HepG2 (cell line): Measurements from ENCODE around the gene AP3M1. TPM values are rescaled to one million over a fixed set of nuclear protein-coding genes. Genes with fewer than 3 reads are reported as not detected.

Source experiments
- ATAC-seq: fragments of 200-7000 bp; cut with Tn5 transposase; 3 replicates; pipeline ENCODE4 v1.9.1; 2020; ENCODE audit warnings: mild to moderate bottlenecking, moderate library complexity
- BruUV-seq: library from RNA; stranded (reverse); fragments of 400-500 nt; replicated peaks from 2 replicates; lab custom pipeline; 2021; lab: Mats Ljungman, UMichigan
- CTCF ChIA-PET: fragments of 300-600 bp; formaldehyde crosslinking; extraction: SDS; loops from one replicate; lab custom pipeline; 2021; ENCODE audit warnings: low total read pairs, inconsistent platforms, low intra/inter-chr PET ratio; lab: Yijun Ruan, JAX
- POLR2A ChIA-PET: fragments of 350-600 bp; sonication (Branson Sonifier 250); formaldehyde crosslinking; loops from one replicate; lab custom pipeline; 2020; ENCODE audit warnings: antibody characterized with exemption, inconsistent platforms; lab: Yijun Ruan, JAX
- DNase-seq: peaks from one replicate; pipeline ENCODE4 v3.0.0-alpha.2; 2015; ENCODE audit warnings: low spot score
- FAIRE-seq: peaks from 3 replicates; lab custom pipeline; 2011; peaks lifted over from hg19 to GRCh38; lab: Jason Lieb, UNC
- H2AFZ ChIP-seq: one replicate; pipeline ENCODE4 v1.6.1; 2011; ENCODE audit warnings: low read length, inconsistent platforms
- H3K27ac ChIP-seq: fragments of 300-600 bp; 3 replicates; pipeline ENCODE4 v1.8.0; 2011; ENCODE audit warnings: mixed run types, mild to moderate bottlenecking, mixed read lengths, low read length, inconsistent platforms; ENCODE audit not compliant: insufficient read depth; ENCODE audit errors: extremely low read length
- H3K27me3 ChIP-seq, 2 experiments: fragments of 200-600 bp in 1 of 2; 2 replicates in 1 of 2; 3 replicates in 1 of 2; pipeline versions ENCODE4 v1.6.0 to v1.8.0; 2011; ENCODE audit warnings: low read length in 2 of 2, mild to moderate bottlenecking in 2 of 2, moderate library complexity in 2 of 2, inconsistent platforms in 1 of 2; ENCODE audit not compliant: insufficient read depth in 2 of 2, control insufficient read depth in 1 of 2
- H3K36me3 ChIP-seq, 2 experiments: fragments of 200-600 bp in 1 of 2; replicated peaks in 1 of 2; 2 replicates in 1 of 2; 3 replicates in 1 of 2; pipeline versions ENCODE4 v1.5.1 to v1.8.0; 2011; ENCODE audit warnings: low read length in 2 of 2, inconsistent platforms in 1 of 2; ENCODE audit not compliant: insufficient read depth in 2 of 2, control insufficient read depth in 1 of 2
- H3K4me1 ChIP-seq: 2 replicates; pipeline ENCODE4 v1.5.1; 2012; ENCODE audit warnings: low read length, inconsistent platforms; ENCODE audit not compliant: insufficient read depth
- H3K4me2 ChIP-seq: 2 replicates; pipeline ENCODE4 v1.6.0; 2011; ENCODE audit warnings: low read depth, low read length, inconsistent platforms
- H3K4me3 ChIP-seq, 3 experiments: fragments of 200-600 bp in 1 of 3; sonication (generic), shearing (Covaris generic) in 1 of 3; replicated peaks in 1 of 3; 2 replicates each; pipeline ENCODE4 v1.5.1; 2011 to 2016; ENCODE audit warnings: low read length in 3 of 3, inconsistent platforms in 2 of 3, low read depth in 2 of 3, mild to moderate bottlenecking in 2 of 3, control low read depth in 1 of 3, mixed read lengths in 1 of 3; ENCODE audit not compliant: insufficient read depth in 1 of 3
- H3K79me2 ChIP-seq: one replicate; pipeline ENCODE4 v1.6.1; 2011; ENCODE audit warnings: low read length, inconsistent platforms; ENCODE audit not compliant: insufficient read depth
- H3K9ac ChIP-seq: 2 replicates; pipeline ENCODE4 v1.6.0; 2011; ENCODE audit warnings: mild to moderate bottlenecking, low read depth, low read length, inconsistent platforms; ENCODE audit not compliant: insufficient read depth
- H3K9me3 ChIP-seq: 2 replicates; pipeline ENCODE4 v1.5.1; 2012; ENCODE audit warnings: mild to moderate bottlenecking, low read length
- H4K20me1 ChIP-seq: 2 replicates; pipeline ENCODE4 v1.6.0; 2011; ENCODE audit warnings: inconsistent platforms, mild to moderate bottlenecking, low read length, moderate library complexity; ENCODE audit not compliant: insufficient read depth
- CREB1 ChIP-seq, 2 experiments: fragments of 450-650 bp in 1 of 2; IDR thresholded peaks; 2 replicates each; pipeline ENCODE4 v1.6.1; 2016 to 2017; ENCODE audit warnings: control low read depth in 1 of 2, mild to moderate bottlenecking in 1 of 2, missing compliant biosample characterization in 1 of 2, missing genetic modification characterization in 1 of 2
- KLF16 ChIP-seq, 2 experiments: sonication (generic) in 1 of 2; formaldehyde crosslinking in 1 of 2; IDR thresholded peaks; 2 replicates each; pipeline versions ENCODE4 v1.6.1 to v1.8.0; 2016 to 2023; ENCODE audit warnings: missing genetic modification reagents in 2 of 2, missing compliant biosample characterization in 1 of 2
- PRMT3 ChIP-seq: sonication (generic); formaldehyde crosslinking; IDR thresholded peaks from 2 replicates; pipeline ENCODE4 v1.8.1; 2022; ENCODE audit warnings: low read depth, mild to moderate bottlenecking, moderate library complexity, missing genetic modification reagents, borderline replicate concordance
- TCF7L2 ChIP-seq: IDR thresholded peaks from 2 replicates; pipeline ENCODE4 v1.6.1; 2011; ENCODE audit warnings: mild to moderate bottlenecking, low read depth, low read length, moderate library complexity
- ZFAT ChIP-seq: sonication (generic); formaldehyde crosslinking; conservative IDR thresholded peaks from 2 replicates; pipeline ENCODE4 v1.8.1; 2023; ENCODE audit warnings: missing genetic modification reagents, inconsistent platforms
- ZNF703 ChIP-seq: sonication (generic); formaldehyde crosslinking; IDR thresholded peaks from 2 replicates; pipeline ENCODE4 v1.5.1; 2020; ENCODE audit warnings: missing genetic modification reagents, mild to moderate bottlenecking, moderate library complexity, borderline replicate concordance
- ZNF747 ChIP-seq: sonication (generic); formaldehyde crosslinking; IDR thresholded peaks from 2 replicates; pipeline ENCODE4 v1.8.1; 2023; ENCODE audit warnings: missing genetic modification reagents, mild to moderate bottlenecking, borderline replicate concordance
- ZNF839 ChIP-seq: sonication (generic); formaldehyde crosslinking; IDR thresholded peaks from 2 replicates; pipeline ENCODE4 v1.4.0; 2020; ENCODE audit warnings: missing genetic modification reagents, mild to moderate bottlenecking, borderline replicate concordance
- WGBS: methylation state at CpG from one replicate; pipeline ENCODE4 v1.1.6; 2017; ENCODE audit warnings: low lambda C conversion rate; 5-methylcytosine and 5-hydroxymethylcytosine counted together
- in situ Hi-C: cut with HindIII; loops from 2 replicates; pipeline ENCODE4 v1.10.0; 2017; ENCODE audit warnings: low pct_unique_long_range_greater_than_20kb; ENCODE audit not compliant: extremely low pct_ligation_motif_present
- intact Hi-C: fragments of 100-400 bp; cut with micrococcal nuclease; formaldehyde crosslinking; loops from one replicate; pipeline ENCODE4 v1.10.0; 2022; ENCODE audit not compliant: unreplicated experiment
- polyA plus RNA-seq, 8 experiments: library from polyadenylated mRNA; depleted of rRNA in 3 of 8; stranded (reverse) in 7 of 8; unstranded in 1 of 8; fragments of >200 nt; fragmentation: Illumina TruSeq in 4 of 8; extraction: Trizol in 4 of 8; gene quantifications; 2 replicates each; pipeline versions ENCODE4 v1.2.1 to v1.2.3, GENCODE V29; 2011 to 2016; ENCODE audit warnings: low read depth in 4 of 8, missing spikeins in 1 of 8, mixed read lengths in 1 of 8; ENCODE audit not compliant: insufficient read depth in 1 of 8
- total RNA-seq, 5 experiments: library from RNA; depleted of rRNA; stranded (reverse); fragments of >200 nt; fragmentation: Illumina TruSeq; extraction: Trizol; gene quantifications; 2 replicates each; pipeline ENCODE4 v1.2.3, GENCODE V29; 2016; ENCODE audit warnings: low read depth in 1 of 5
- TF ChIP-seq, protein P1 (sequence below): sonication (generic); formaldehyde crosslinking; IDR thresholded peaks from 2 replicates; pipeline ENCODE4 v1.4.0; 2020; ENCODE audit warnings: missing genetic modification reagents

The AP3M1 gene
- total and polyA plus RNA-seq, 2 of the 13 experiments (the other 11 are each of a cell fraction or from before 2014, with no cell fraction given) = 29.0 to 31.6 TPM

DNA sequence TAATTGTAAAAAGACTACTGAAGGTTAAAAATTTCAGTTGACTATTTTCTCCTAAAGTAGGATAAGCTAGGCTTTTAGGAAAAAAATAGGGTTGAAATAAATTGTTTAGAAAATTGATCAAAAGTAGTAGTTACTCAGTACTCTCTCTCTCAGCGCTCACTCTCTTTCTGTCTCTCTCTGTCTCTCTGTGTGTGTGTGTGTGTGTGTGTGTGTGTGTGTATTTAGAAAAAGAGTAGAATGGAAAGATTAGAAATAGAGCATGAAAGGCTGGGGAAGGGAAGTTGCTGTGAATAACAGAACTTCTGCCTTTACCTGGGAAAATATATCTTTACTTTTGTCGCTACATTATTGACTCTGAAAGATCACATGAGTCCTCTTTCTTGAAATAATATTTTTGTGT is 21.0 kb upstream of the AP3M1 start:
- Histone ChIP-seq H3K9ac (no peak overlapping the region), H2AFZ (no peak overlapping the region), H3K36me3 (no peaks in the 10 kb centered on the region), H3K4me1 (peaks cover 27% of the 10 kb centered on the region), H3K27me3 (no peaks in the 10 kb centered on the region), H3K27ac (no peak overlapping the region), H3K4me2 (no peak overlapping the region), H3K4me3 (no peak overlapping the region), H3K79me2 (peaks cover 7% of the 10 kb centered on the region), H4K20me1 (no peaks in the 10 kb centered on the region), H3K9me3 (no peaks in the 10 kb centered on the region)
- no peak for TF ChIP-seq PRMT3 (CRISPR knock-in tag)
- no peak for TF ChIP-seq ZNF839 (CRISPR knock-in tag)
- TF ChIP-seq, protein P1, sequence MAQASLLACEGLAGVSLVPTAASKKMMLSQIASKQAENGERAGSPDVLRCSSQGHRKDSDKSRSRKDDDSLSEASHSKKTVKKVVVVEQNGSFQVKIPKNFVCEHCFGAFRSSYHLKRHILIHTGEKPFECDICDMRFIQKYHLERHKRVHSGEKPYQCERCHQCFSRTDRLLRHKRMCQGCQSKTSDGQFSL (CRISPR knock-in tag) = no peak
- TF ChIP-seq ZNF747 = no peak
- no peak for TF ChIP-seq TCF7L2
- no peak for TF ChIP-seq ZFAT (CRISPR knock-in tag)
- no TSS peak for BruUV-seq
- ChIA-PET CTCF (no interaction called here), POLR2A (no interaction called here)
- ATAC-seq = no peak
- intact Hi-C loops = no loop called here
- FAIRE-seq = no peak
- DNase-seq = no peak
- 94% methylated on average over 2 of the region's 2 CpGs for WGBS
- in situ Hi-C loops = no loop called here

DNA sequence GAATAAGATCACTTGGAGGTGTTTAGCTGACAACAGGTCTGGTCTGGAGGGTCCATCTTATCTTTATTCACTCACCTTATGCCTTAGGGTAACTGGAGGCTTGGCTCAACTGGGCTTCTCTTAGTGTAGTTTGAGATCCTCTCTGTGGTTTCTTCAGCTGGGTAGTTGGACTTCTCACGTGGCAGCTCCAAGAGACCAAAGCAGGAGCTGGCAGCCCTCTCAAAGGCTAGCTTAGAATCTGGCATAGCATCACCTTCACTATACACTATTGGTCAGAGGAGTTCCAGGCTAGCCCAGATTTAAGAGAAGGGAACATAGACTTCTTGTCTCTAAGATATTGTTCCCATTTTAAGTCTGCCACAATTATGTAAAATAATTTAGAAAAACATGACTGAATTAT is 16.8 kb upstream of the AP3M1 start:
- H3K9ac ChIP-seq = no peak overlapping the region
- in situ Hi-C loops = no loop called here
- H3K27ac ChIP-seq = no peak overlapping the region
- intact Hi-C loops = no loop called here
- H3K4me2 ChIP-seq = no peak overlapping the region
- ATAC-seq (no peak), FAIRE-seq (no peak), DNase-seq (no peak)
- H4K20me1 ChIP-seq = no peaks in the 10 kb centered on the region
- peaks cover 9% of the 10 kb centered on the region for H3K79me2 ChIP-seq
- no peaks in the 10 kb centered on the region for H3K27me3 ChIP-seq
- H2AFZ ChIP-seq = no peak overlapping the region
- no TSS peak for BruUV-seq
- WGBS = 90% methylated on average over 1 of the region's 1 CpG
- no peaks in the 10 kb centered on the region for H3K9me3 ChIP-seq
- H3K36me3 ChIP-seq = no peaks in the 10 kb centered on the region
- H3K4me3 ChIP-seq = no peak overlapping the region
- CTCF ChIA-PET = no interaction called here
- POLR2A ChIA-PET = no interaction called here
- H3K4me1 ChIP-seq = peaks cover 9% of the 10 kb centered on the region
- TF ChIP-seq CREB1 (IDR thresholded peaks at IDR 0.05) (no peak), CREB1 (CRISPR knock-in tag; IDR thresholded peaks at IDR 0.05) (no peak), KLF16 (CRISPR knock-in tag; IDR thresholded peaks at IDR 0.05) (no peak), ZNF703 (CRISPR knock-in tag) (no peak)
- TF ChIP-seq, all 625 proteins: peak for 0
